ENCODE results near the gene GCK. TPM values are rescaled to one million over a fixed set of nuclear protein-coding genes. Genes with fewer than 3 reads are reported as not detected.

The GCK gene
- total and polyA plus RNA-seq, 2 of the 13 experiments (the other 11 are each of a cell fraction or from before 2014, with no cell fraction given), result not detected

- TF ChIP-seq MBNL3 (CRISPR knock-in tag; conservative IDR thresholded peaks at IDR 0.05) (no peak), SYNCRIP (IDR thresholded peaks at IDR 0.05; ENCODE audit: insufficient read depth, low read depth, low read length) (no peak), SRF (IDR thresholded peaks at IDR 0.05; ENCODE audit: low read depth, low read length) (no peak), RCOR2 (CRISPR knock-in tag; IDR thresholded peaks at IDR 0.05) (no peak), ZNF747 (CRISPR knock-in tag; IDR thresholded peaks at IDR 0.05; ENCODE audit: borderline replicate concordance) (0 out of 2 replicates have a peak, but pooled peaks have one; percentile 52), ZNF280B (CRISPR knock-in tag; IDR thresholded peaks at IDR 0.05; ENCODE audit: borderline replicate concordance) (peak; percentile 72; the same call in 1 of the 2 replicates), NR2F6 (IDR thresholded peaks at IDR 0.05) (no peak), NR2F6 (CRISPR knock-in tag; IDR thresholded peaks at IDR 0.05) (peak; percentile 56; the same call in 1 of the 2 replicates), ZBTB25 (CRISPR knock-in tag; IDR thresholded peaks at IDR 0.05) (0 out of 2 replicates have a peak, but pooled peaks have one; percentile 50), IRX3 (CRISPR knock-in tag; IDR thresholded peaks at IDR 0.05; ENCODE audit: borderline replicate concordance, low read depth) (0 out of 2 replicates have a peak, but pooled peaks have one; percentile 28), ZNF556 (CRISPR knock-in tag; IDR thresholded peaks at IDR 0.05; ENCODE audit: borderline replicate concordance) (no peak), AHDC1 (CRISPR knock-in tag; IDR thresholded peaks at IDR 0.05; ENCODE audit: borderline replicate concordance) (no peak), ZNF501 (CRISPR knock-in tag; IDR thresholded peaks at IDR 0.05) (0 out of 2 replicates have a peak, but pooled peaks have one; percentile 45), TRAFD1 (CRISPR knock-in tag; IDR thresholded peaks at IDR 0.05; ENCODE audit: borderline replicate concordance) (no peak), BATF2 (CRISPR knock-in tag; IDR thresholded peaks at IDR 0.05) (no peak; the same call in 1 of the 2 replicates), ZNF3 (CRISPR knock-in tag; IDR thresholded peaks at IDR 0.05) (no peak), ZNF337 (CRISPR knock-in tag; IDR thresholded peaks at IDR 0.05; ENCODE audit: borderline replicate concordance, low read depth) (no peak)
These were observed 32.1 kb upstream of the GCK start (continued) for GRCh38 chr7:44221231-44221791.

Measured in HepG2 (cell line).